ENCODE results near the gene MXRA7.
"Not testable (repeated sequence)": the region's sequence is repeated elsewhere in the genome, so short reads cannot be mapped to it uniquely, and the experiment has no call there.

Gene MXRA7, protein sequence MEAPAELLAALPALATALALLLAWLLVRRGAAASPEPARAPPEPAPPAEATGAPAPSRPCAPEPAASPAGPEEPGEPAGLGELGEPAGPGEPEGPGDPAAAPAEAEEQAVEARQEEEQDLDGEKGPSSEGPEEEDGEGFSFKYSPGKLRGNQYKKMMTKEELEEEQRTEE

DNA sequence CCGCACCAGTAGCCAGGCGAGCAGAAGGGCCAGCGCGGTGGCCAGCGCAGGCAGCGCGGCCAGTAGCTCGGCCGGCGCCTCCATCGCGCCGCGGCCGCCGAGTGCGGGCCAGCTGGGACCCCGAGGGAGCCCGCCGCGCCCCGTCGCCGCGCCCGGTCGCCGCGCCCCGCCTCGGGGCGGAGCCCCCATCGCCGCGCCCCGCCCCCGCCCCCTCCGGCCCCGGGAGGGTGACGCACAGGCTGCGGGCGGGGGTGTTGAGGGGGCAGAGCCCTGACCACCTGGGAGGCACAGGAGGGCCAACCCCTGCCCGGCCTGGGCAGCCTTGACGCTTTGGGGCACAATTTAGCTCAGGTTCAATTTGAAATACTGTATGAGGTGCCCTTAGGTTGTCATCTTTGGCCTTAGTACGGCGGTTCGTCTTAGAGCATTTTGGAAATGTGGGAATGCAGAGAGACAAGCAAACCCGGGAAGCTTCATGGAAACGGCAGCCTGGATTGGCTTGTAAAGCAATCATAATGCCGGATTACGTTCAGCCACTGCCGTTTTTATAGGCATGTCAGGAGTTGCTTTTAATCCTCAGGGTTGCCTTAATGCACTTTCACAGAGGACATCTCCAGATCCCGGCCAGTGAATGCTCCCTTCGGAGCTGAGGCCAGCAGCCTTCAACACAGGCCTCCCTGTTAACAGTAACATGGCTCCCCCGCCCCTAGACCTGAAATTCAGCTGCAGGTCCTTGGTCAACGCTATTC, at the start of gene MXRA7:
TSS of gene MXRA7 (minus strand) at position 103 of the 749 bp plus-strand sequence. CDS start at position 84, 19 bp downstream.
- no peak for DNase-seq

GRCh38 chr17:76758570-76758969, 47.8 kb upstream of the MXRA7 start:
- no peak for DNase-seq

DNA sequence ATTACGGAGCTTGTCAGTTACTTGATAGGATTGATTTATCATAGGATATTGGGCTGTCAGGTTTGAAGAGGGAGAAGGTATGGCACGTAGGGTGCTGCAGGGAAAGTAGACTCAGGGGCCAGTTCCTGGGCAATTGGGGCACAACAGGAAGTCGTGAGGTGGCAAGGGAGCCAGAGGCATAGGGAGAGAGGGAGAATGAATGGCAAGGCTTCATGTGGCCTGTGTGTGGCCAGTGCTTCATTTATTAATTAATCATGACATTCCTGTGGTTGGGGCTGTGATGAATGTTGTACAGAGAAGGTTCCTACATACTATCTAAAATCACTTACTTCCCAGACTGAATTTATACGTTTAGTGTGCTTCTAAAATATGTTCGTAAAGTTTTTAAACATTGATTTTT, 46.5 kb upstream of the MXRA7 start:
- DNase-seq, result no peak

DNA sequence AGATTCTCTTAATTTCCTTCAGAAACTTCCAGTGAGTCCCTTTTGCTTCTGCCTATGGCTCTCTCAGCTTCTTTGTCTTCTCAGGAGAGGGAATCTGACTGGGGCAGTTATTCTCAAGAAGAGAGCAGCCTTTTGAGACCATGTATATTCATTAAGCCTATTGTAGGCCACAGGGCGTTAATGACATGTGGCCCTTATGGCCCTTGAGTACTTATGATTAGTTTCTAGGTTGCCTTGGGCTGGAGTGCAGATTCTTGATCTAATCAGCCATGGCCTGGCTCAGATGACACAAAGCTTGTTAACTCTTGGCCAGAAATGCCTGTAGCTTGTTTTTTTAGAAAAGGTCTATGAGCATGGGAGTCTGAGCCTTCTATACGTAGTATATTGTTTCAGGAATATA, 44.5 kb upstream of the MXRA7 start:
- no peak for DNase-seq

DNA sequence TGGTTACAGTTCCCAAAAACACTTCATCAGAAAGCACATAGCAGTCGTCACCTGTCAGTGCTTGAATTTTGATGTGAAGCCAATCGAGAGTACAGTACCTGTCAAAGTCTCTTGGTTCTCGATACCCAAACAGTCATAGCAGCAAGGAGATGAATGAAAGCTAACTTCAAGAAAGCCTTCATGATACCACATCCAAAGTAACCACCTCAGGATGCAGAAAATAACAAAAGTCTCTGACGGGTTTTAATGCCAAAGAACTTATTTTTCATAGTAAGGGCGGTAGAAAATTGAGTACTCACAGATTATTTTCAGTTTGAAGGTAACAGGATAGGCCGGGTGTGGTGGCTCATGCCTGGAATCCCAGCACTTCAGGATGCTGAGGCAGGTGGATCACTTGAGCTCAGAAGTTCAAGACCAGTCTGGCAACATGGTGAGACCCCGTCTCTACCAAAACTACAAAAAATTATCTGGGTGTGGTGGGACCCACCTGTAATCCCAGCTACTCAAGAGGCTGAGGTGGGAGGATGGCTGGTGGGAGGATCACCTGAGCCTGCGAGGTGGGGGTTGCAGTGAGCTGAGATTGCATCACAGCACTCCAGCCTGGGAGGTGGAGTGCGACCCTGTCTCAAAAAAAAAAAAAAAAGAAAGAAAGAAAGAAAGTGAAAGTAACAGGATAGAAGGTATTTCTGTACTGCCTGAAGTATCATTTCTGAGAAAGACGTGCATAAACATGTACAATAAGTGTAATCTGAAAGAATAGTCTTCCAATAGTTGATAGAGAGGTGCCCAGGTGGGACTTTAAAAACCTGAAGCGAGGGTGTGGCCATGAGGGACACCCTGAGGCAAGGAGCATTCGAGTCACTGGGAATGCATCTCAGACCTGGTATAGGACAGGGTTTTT, 42.5 kb upstream of the MXRA7 start:
- no peak for DNase-seq

GRCh38 chr17:76752006-76752405, 41.2 kb upstream of the MXRA7 start:
- no peak for DNase-seq

DNA sequence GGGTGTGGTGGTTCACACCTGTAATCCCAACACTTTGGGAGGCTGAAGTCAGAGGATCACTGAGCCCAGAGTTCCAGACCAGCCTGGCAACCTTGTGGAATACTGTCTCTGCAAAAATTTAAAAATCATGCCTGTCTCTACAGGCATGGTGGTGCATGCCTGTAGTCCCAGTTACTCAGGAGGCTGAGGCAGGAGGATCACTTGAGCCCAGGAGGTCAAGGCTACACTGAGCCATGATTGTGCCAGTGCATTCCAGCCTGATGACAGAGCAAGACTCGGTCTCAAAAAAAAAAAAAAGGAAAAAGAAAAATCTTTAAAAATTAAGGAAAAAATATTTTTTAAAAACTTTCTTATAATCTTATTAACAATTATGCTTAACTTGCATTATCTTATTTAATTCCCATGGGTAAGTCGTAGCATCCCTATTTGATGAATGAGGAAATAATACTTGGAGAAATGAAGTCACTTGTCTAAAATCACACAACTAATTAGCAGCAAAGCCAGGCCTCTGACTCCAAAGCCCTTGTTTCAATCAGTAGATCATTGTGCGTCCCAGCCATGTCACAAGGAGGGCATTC, 40.7 kb upstream of the MXRA7 start:
- no peak for DNase-seq

- no peak for DNase-seq
Measured at GRCh38 chr17:76748657-76749056, 37.9 kb upstream of the MXRA7 start.

DNA sequence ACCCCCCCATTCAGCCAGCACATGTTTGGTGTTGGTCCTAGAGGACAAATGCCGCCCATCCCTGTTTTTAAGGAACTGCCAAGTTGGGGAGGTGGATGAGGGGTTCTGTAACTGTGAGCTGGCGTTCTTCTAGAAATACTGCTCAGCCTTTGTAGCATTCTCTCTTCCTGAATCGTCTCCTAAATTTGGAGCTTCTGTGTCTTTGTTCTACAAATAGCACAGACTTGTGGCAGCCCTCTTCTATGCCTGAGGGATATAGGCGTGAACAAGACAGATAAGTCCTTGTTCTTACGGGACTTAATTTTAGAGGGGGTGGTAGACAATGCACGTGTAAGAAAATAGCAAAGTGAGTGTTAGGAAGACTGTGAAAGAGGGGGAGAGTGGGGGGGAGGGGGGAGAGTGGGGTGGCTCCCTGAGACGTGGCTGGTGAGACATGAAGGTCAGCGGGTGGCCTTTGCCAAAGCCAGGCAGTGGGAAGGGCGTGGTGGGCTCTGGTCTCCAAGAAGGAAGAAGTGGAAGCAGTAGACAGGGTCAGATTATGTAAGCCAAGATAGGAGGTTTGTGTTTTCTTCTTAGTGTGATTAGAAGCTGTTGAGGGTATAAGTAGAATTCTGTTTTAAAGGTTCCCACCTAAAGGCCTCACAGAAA, 37.1 kb upstream of the MXRA7 start:
- DNase-seq, result no peak

- DNase-seq, result not testable (repeated sequence)
Measured at GRCh38 chr17:76745785-76746184, 35.0 kb upstream of the MXRA7 start.

- DNase-seq, result no peak
Measured at GRCh38 chr17:76744747-76745146, 34.0 kb upstream of the MXRA7 start.

DNA sequence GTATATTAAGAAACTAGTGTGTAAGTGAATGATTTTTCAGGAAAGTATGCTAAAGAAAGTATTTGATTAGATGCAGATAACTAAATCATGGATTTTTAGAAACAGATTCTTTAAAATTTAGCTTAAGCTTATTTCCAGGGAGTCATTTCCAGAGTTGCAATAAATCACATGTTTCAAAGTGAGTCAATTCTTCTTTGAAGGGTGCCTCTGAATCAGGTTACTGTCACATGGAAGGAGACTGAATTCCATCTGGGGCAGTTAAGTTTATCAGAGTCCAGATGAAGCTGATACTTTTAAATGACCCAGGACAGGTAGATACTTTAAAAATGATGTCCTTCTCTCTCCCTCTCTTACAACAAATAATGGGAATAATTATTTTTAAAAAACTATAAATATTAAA, 32.2 kb upstream of the MXRA7 start:
- DNase-seq, result no peak

DNA sequence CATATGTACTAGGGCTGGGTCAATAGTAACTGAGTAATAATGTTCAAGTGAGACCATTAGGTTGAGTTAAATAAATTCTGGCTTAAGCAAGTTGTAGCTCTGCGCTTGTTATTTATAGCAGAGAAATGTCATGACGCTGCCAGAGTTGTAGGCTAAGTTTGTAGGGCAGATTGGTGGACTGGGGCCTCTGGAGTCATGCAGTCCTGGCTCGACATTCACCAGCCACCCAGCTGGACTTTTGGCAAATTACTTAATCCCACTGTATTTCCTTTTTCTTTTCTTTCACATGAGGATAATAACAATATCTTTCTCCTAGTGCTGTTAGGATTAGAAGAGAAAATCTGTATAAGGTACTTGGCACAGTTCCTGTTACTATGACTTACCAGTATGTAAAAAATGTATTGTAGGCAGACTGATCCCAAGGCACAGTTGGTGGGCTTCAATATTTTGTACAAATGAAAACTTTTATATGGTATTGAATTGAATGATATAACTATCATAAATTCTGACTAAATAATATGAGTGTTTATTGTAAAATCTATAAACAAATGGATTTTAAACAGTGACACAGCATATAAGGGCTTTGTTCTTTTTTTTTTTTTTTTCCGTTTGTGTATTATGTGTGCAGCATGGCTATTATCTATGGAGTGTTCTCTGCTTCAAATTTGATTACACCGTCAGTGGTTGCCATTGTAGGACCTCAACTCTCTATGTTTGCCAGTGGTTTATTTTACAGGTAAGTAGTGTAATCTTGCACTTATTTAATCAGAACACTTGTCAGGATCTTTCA, 29.8 kb upstream of the MXRA7 start:
- no peak for DNase-seq

GRCh38 chr17:76739568-76740115, 28.9 kb upstream of the MXRA7 start:
- DNase-seq, result not testable (repeated sequence)

DNA sequence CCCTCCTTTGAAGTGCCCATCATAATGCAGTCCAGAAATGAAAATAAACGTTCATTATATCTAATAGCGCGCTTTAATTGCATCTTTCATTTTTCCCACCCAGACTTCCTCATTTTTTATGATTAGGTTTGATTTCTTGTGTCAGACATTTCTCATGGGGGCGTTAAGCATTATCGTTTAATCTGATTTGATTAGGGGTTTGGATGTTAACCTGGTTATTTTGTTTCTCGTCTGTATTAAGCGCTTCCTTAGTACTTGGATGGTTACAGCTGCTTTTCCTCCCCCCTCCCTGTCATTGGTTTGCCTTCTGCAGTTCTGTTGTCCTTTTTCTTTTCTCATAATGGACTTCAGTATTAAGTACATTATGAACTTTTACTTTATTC, 27.7 kb upstream of the MXRA7 start:
- no peak for DNase-seq

- DNase-seq, result peak; percentile 91
Measured at GRCh38 chr17:76737676-76738467, 27.1 kb upstream of the MXRA7 start, which contains the start of gene MFSD11. Gene MFSD11, plus strand, starts transcription at chr17:76738119. Its CDS starts 234 bp downstream, at chr17:76738353.

- peak; percentile 98 for DNase-seq
Measured at GRCh38 chr17:76737082-76737675, 26.4 kb upstream of the MXRA7 start, which contains the start of gene SRSF2. Gene SRSF2, minus strand, starts transcription at chr17:76737331. Its CDS starts 171 bp downstream, at chr17:76737160.

GRCh38 chr17:76736349-76737081, 25.8 kb upstream of the MXRA7 start:
- peak; percentile 61 for DNase-seq

All from NK-92 treated with Interleukin-12 subunit alpha and Interleukin-12 subunit beta, amount 100 ng/mL, for 24 hours (cell line).